K562 (cell line): ENCODE data around the gene PM20D1. TPM values are rescaled to one million over a fixed set of nuclear protein-coding genes. Genes with fewer than 3 reads are reported as not detected.

ENCODE experiments used
- L3MBTL2 ChIP-seq: fragments of 450-650 bp; IDR thresholded peaks from 2 replicates; pipeline ENCODE4 v1.6.1; 2016; ENCODE audit warnings: mild to moderate bottlenecking, moderate library complexity
- MTA1 ChIP-seq: fragments of 450-650 bp; IDR thresholded peaks from 2 replicates; pipeline ENCODE4 v1.6.1; 2017; ENCODE audit warnings: borderline replicate concordance
- NCOR1 ChIP-seq: fragments of 450-650 bp; IDR thresholded peaks from 2 replicates; pipeline ENCODE4 v1.6.1; 2016; ENCODE audit warnings: mild to moderate bottlenecking, moderate library complexity
- POLR2AphosphoS5 ChIP-seq: IDR thresholded peaks from 2 replicates; pipeline ENCODE4 v1.6.1; 2011; ENCODE audit warnings: mild to moderate bottlenecking, low read depth, low read length, moderate library complexity; ENCODE audit not compliant: control insufficient read depth, insufficient read depth
- RCOR1 ChIP-seq, 2 experiments: IDR thresholded peaks; 2 replicates each; pipeline ENCODE4 v1.6.1; 2012; ENCODE audit warnings: low read depth in 2 of 2, low read length in 2 of 2, borderline replicate concordance in 1 of 2, improper control_type of control experiment in 1 of 2
- RUNX1 ChIP-seq: sonication (generic); IDR thresholded peaks from 2 replicates; pipeline ENCODE4 v1.6.1; 2016; ENCODE audit warnings: antibody characterized with exemption, low read depth
- SMC3 ChIP-seq: conservative IDR thresholded peaks from 2 replicates; pipeline ENCODE4 v1.6.1; 2011; ENCODE audit warnings: low read depth, low read length, improper control_type of control experiment; ENCODE audit not compliant: insufficient read depth
- TBL1XR1 ChIP-seq, 2 experiments: IDR thresholded peaks; 2 replicates each; pipeline ENCODE4 v1.6.1; 2012; ENCODE audit warnings: improper control_type of control experiment in 2 of 2, low read length in 2 of 2, mild to moderate bottlenecking in 1 of 2
- ZNF146 ChIP-seq: IDR thresholded peaks from one replicate; pipeline ENCODE4 v1.6.1; 2018; ENCODE audit warnings: missing compliant biosample characterization; ENCODE audit not compliant: unreplicated experiment
- polyA plus RNA-seq, 8 experiments: library from polyadenylated mRNA; depleted of rRNA in 4 of 8; stranded (reverse) in 5 of 8; unstranded in 3 of 8; fragments of >200 nt; fragmentation: Nextera tagmentation in 2 of 8; fragmentation: Illumina TruSeq in 1 of 8; extraction: Ambion mirVana in 2 of 8; extraction: Trizol in 1 of 8; gene quantifications; 2 replicates each; pipeline versions ENCODE4 v1.2.1 to v1.2.3, GENCODE V29; 2011 to 2014; ENCODE audit warnings: inconsistent platforms in 1 of 8, missing spikeins in 1 of 8
- total RNA-seq, 7 experiments: library from RNA; depleted of rRNA in 6 of 7; stranded (reverse); fragments of >200 nt in 6 of 7; fragmentation: Illumina TruSeq in 2 of 7; extraction: Trizol in 2 of 7; gene quantifications; 2 replicates each; pipeline versions ENCODE4 v1.2.1 to v1.2.3, GENCODE V29; 2011 to 2021; ENCODE audit warnings: low replicate concordance in 1 of 7
- TF ChIP-seq, protein P1 (sequence below), 2 experiments: fragments of 450-650 bp in 1 of 2; sonication (generic) in 1 of 2; formaldehyde crosslinking in 1 of 2; IDR thresholded peaks; 2 replicates each; pipeline versions ENCODE4 v1.7.1 to v1.9.0; 2016 to 2022; ENCODE audit warnings: inconsistent platforms in 1 of 2, mild to moderate bottlenecking in 1 of 2, missing genetic modification reagents in 1 of 2
- TF ChIP-seq, protein P2 (sequence below): fragments of 450-650 bp; IDR thresholded peaks from 2 replicates; pipeline ENCODE4 v1.6.1; 2018; ENCODE audit not compliant: partially characterized antibody
- TF ChIP-seq, protein P3 (sequence below): fragments of 250-450 bp; sonication (Bioruptor Pico); IDR thresholded peaks from 2 replicates; pipeline ENCODE4 v1.4.0; 2020; ENCODE audit warnings: borderline replicate concordance

The PM20D1 gene
- total and polyA plus RNA-seq, 9 of the 15 experiments (the other 6 are each of a cell fraction or from before 2014, with no cell fraction given) = not detected

DNA sequence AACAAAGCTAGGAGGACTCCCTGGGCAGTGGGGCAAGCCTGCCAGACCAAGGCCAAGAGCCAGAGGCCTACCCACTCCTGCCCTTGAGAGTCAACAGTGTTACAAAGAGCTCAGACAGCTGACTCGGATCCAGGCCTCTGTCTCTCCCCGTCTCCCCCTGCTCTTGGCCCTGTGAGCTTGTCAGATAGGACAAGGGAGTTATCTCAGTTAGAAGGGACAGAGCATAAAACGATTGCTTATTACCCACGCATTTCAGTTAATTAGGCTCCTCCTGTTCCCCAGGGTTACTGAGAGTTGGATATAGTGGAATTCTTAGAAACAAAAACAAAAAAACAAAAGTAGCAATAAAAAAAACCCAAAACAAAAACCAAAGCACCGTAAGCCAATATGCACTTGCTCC lies 38.3 kb downstream of the PM20D1 start (continued):
- TF ChIP-seq, protein P1, sequence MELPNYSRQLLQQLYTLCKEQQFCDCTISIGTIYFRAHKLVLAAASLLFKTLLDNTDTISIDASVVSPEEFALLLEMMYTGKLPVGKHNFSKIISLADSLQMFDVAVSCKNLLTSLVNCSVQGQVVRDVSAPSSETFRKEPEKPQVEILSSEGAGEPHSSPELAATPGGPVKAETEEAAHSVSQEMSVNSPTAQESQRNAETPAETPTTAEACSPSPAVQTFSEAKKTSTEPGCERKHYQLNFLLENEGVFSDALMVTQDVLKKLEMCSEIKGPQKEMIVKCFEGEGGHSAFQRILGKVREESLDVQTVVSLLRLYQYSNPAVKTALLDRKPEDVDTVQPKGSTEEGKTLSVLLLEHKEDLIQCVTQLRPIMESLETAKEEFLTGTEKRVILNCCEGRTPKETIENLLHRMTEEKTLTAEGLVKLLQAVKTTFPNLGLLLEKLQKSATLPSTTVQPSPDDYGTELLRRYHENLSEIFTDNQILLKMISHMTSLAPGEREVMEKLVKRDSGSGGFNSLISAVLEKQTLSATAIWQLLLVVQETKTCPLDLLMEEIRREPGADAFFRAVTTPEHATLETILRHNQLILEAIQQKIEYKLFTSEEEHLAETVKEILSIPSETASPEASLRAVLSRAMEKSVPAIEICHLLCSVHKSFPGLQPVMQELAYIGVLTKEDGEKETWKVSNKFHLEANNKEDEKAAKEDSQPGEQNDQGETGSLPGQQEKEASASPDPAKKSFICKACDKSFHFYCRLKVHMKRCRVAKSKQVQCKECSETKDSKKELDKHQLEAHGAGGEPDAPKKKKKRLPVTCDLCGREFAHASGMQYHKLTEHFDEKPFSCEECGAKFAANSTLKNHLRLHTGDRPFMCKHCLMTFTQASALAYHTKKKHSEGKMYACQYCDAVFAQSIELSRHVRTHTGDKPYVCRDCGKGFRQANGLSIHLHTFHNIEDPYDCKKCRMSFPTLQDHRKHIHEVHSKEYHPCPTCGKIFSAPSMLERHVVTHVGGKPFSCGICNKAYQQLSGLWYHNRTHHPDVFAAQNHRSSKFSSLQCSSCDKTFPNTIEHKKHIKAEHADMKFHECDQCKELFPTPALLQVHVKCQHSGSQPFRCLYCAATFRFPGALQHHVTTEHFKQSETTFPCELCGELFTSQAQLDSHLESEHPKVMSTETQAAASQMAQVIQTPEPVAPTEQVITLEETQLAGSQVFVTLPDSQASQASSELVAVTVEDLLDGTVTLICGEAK (IDR thresholded peaks at IDR 0.05) = peak; percentile 40; the same call in 1 of the 2 replicates
- TF ChIP-seq, protein P1 (CRISPR knock-in tag; IDR thresholded peaks at IDR 0.05) = no peak
- peak; percentile 77; the same call in 1 of the 2 replicates for TF ChIP-seq POLR2AphosphoS5
- no peak for TF ChIP-seq ZNF146 (CRISPR knock-in tag)
- no peak for TF ChIP-seq SMC3
- peak in 1 of 2 experiments; percentile 77; a peak in 1 of 4 replicates for TF ChIP-seq RCOR1 (IDR thresholded peaks at IDR 0.05; ENCODE audit: borderline replicate concordance in 1 of 2, low read depth in 2 of 2, low read length in 2 of 2)
- no peak for TF ChIP-seq RUNX1
- TF ChIP-seq, protein P2, sequence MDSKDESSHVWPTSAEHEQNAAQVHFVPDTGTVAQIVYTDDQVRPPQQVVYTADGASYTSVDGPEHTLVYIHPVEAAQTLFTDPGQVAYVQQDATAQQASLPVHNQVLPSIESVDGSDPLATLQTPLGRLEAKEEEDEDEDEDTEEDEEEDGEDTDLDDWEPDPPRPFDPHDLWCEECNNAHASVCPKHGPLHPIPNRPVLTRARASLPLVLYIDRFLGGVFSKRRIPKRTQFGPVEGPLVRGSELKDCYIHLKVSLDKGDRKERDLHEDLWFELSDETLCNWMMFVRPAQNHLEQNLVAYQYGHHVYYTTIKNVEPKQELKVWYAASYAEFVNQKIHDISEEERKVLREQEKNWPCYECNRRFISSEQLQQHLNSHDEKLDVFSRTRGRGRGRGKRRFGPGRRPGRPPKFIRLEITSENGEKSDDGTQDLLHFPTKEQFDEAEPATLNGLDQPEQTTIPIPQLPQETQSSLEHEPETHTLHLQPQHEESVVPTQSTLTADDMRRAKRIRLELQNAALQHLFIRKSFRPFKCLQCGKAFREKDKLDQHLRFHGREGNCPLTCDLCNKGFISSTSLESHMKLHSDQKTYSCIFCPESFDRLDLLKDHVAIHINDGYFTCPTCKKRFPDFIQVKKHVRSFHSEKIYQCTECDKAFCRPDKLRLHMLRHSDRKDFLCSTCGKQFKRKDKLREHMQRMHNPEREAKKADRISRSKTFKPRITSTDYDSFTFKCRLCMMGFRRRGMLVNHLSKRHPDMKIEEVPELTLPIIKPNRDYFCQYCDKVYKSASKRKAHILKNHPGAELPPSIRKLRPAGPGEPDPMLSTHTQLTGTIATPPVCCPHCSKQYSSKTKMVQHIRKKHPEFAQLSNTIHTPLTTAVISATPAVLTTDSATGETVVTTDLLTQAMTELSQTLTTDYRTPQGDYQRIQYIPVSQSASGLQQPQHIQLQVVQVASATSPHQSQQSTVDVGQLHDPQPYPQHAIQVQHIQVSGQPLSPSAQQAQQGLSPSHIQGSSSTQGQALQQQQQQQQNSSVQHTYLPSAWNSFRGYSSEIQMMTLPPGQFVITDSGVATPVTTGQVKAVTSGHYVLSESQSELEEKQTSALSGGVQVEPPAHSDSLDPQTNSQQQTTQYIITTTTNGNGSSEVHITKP = peak; percentile 10
- TF ChIP-seq L3MBTL2 = no peak
- peak in 1 of 2 experiments; percentile 38; a peak in 1 of 4 replicates for TF ChIP-seq TBL1XR1 (IDR thresholded peaks at IDR 0.05; ENCODE audit: low read length in 2 of 2)
- peak; percentile 43; the same call in 1 of the 2 replicates for TF ChIP-seq MTA1
- peak; percentile 68 for TF ChIP-seq NCOR1
- TF ChIP-seq, protein P3, sequence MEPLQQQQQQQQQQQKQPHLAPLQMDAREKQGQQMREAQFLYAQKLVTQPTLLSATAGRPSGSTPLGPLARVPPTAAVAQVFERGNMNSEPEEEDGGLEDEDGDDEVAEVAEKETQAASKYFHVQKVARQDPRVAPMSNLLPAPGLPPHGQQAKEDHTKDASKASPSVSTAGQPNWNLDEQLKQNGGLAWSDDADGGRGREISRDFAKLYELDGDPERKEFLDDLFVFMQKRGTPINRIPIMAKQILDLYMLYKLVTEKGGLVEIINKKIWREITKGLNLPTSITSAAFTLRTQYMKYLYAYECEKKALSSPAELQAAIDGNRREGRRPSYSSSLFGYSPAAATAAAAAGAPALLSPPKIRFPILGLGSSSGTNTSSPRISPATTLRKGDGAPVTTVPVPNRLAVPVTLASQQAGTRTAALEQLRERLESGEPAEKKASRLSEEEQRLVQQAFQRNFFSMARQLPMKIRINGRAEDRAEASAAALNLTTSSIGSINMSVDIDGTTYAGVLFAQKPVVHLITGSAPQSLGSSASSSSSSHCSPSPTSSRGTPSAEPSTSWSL = no peak
